Fibroblast of pulmonary artery (primary cell): ENCODE measurements around the gene RBBP8.

Source experiments
- DNase-seq: peaks from one replicate; pipeline ENCODE4 v3.0.0-alpha.2; 2010; ENCODE audit warnings: low read depth
- H3K4me3 ChIP-seq: replicated peaks from 2 replicates; pipeline ENCODE4 v1.5.1; 2011; ENCODE audit warnings: low read depth, mild to moderate bottlenecking, control low read depth, low read length, moderate library complexity
- CTCF ChIP-seq: IDR thresholded peaks from 2 replicates; pipeline ENCODE4 v1.5.1; 2011; ENCODE audit warnings: mild to moderate bottlenecking, control low read depth, low read length, inconsistent platforms; ENCODE audit errors: missing control alignments

The RBBP8 gene

GRCh38 chr18:23056315-23056714, 123.2 kb downstream of the RBBP8 start:
- no peak for TF ChIP-seq CTCF
- H3K4me3 ChIP-seq: no peak overlapping the region
- no peak for DNase-seq

- DNase-seq: no peak
- TF ChIP-seq CTCF: no peak
- no peak overlapping the region for H3K4me3 ChIP-seq
These were observed 124.0 kb downstream of the RBBP8 start for GRCh38 chr18:23057096-23057495.

GRCh38 chr18:23058746-23059415, 125.8 kb downstream of the RBBP8 start:
- no peak for TF ChIP-seq CTCF
- DNase-seq: no peak
- no peak overlapping the region for H3K4me3 ChIP-seq

- no peak for DNase-seq
- H3K4me3 ChIP-seq: no peak overlapping the region
- no peak for TF ChIP-seq CTCF
These were observed 126.7 kb downstream of the RBBP8 start for GRCh38 chr18:23059541-23060465.

- no peak overlapping the region for H3K4me3 ChIP-seq
- TF ChIP-seq CTCF: no peak
- no peak for DNase-seq
These were observed 128.9 kb downstream of the RBBP8 start for GRCh38 chr18:23062011-23062410.

- TF ChIP-seq CTCF: no peak
- DNase-seq: no peak
- H3K4me3 ChIP-seq: no peak overlapping the region
These were observed 130.4 kb downstream of the RBBP8 start for GRCh38 chr18:23063502-23063901.
